HG03469 (cell line): ENCODE results near the gene CFAP52.
"Not testable (repeated sequence)": the region's sequence is repeated elsewhere in the genome, so short reads cannot be mapped to it uniquely, and the experiment has no call there.

Experiments
- ATAC-seq: cut with Tn5 transposase; IDR thresholded peaks from one replicate; pipeline ENCODE4 v1.9.1; 2021; ENCODE audit warnings: mild to moderate bottlenecking, moderate library complexity, moderate number of reproducible peaks; ENCODE audit not compliant: unreplicated experiment

Gene CFAP52, protein sequence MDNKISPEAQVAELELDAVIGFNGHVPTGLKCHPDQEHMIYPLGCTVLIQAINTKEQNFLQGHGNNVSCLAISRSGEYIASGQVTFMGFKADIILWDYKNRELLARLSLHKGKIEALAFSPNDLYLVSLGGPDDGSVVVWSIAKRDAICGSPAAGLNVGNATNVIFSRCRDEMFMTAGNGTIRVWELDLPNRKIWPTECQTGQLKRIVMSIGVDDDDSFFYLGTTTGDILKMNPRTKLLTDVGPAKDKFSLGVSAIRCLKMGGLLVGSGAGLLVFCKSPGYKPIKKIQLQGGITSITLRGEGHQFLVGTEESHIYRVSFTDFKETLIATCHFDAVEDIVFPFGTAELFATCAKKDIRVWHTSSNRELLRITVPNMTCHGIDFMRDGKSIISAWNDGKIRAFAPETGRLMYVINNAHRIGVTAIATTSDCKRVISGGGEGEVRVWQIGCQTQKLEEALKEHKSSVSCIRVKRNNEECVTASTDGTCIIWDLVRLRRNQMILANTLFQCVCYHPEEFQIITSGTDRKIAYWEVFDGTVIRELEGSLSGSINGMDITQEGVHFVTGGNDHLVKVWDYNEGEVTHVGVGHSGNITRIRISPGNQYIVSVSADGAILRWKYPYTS

DNA sequence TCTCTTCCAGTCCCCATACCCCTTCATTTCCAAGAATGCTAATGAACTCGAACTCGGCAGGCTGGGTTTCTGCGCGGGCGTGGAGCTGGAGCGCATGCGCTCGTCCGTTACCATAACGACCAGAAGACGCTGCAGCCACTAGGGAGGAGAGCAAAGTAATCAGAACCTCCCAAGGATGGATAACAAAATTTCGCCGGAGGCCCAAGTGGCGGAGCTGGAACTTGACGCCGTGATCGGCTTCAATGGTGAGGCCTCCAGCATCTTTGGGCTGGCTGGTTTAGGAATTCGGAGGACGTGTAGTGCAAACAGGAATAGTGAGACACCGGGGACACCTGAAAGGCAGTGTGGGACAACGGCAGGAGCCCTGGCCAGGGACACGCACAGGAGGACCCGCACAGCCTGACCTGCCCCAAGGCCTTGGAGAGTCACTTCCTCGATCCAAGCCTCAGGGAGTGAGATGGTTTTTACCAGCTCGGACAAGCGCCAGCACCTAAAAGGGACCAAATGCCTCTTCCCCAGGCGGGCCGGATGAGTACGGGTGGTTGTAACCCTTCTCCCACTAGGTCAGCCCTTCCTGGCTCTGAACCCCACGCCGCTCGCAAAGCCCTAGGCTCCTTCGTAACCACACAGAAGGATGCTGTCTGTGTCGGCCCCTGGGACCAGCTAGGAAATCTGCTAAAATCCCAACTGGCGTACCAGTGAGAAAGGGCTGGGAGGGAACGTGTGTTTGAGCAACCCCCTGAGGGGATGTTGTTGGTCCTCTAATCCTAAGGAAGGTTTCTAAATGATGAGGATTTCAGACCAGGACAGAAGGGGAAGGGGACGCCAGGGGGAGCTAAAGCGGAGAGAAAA, at the start of gene CFAP52:
Gene CFAP52 (plus strand): TSS at position 122 of the 852 bp plus-strand sequence. CDS start 54 bp downstream, at position 176.
- ATAC-seq = no peak

DNA sequence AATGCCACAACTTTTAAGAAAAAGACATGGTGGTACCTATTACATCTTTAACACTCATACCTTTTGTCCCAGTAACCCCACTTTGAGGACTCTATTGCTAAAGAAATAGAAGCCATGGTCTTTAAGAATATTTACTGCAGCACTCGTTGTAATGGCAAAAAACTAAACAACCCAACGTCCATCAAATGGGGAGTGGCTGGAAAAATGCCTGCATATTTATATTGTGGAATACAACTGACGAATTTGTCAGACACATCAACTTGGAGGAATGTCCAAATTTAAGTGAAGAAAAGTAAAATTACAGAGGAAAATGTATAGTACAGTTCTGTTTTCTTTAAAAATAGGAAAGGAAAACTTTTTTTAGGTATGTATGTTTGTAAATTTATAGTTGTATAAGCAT, 48.7 kb upstream of the CFAP52 start:
- no peak for ATAC-seq

DNA sequence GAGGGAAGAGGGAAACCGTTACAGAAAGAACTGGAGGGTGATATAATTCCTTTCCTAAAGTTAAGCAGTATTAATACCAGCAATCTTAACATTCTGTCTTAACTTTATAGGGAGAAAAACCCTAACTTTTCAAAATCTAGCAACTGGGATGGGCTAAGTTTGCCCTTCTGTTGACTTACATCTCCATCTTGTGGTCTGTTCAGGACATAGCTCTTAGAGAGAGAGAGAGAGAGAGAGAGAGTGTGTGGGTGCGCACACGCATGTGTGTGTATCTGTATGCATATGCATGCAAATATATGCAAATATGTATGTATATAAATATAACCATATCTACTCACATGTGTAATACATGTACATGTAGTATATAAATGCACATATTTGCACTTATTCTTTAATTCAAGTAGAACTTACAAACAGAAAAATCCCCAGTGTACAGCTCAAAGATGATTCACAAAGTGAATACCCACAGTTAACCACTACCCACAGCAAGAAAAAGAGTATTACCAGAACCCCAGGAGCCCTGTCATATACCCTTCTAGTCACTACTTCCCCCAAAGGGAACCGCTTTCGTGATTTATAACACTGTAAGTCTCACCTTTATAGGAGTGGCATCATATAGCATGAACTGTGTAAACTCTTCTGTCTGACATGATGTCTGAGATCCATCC, 47.3 kb upstream of the CFAP52 start:
- ATAC-seq = no peak

DNA sequence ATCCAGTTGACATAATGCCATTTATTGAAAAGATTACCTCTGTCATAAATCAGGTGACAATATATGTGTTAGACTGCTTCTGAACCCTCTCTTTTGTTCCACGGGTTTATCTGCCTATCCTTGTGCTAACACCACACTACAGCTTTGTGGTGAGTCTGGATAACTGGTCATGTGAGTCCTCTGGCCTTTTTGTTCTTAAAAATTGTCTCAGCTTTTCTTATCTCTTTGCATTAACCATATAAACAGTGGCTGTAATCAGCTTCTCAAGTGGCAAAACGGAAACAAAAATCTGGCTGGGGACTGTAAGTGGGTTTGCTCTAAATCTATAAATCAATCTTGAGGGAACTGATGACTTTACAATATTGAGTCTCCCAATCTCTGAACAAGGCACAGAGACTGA, 45.4 kb upstream of the CFAP52 start:
- ATAC-seq = no peak

GRCh38 chr17:9532715-9533114, 43.7 kb upstream of the CFAP52 start:
- ATAC-seq = no peak

GRCh38 chr17:9533441-9533840, 43.0 kb upstream of the CFAP52 start:
- no peak for ATAC-seq

DNA sequence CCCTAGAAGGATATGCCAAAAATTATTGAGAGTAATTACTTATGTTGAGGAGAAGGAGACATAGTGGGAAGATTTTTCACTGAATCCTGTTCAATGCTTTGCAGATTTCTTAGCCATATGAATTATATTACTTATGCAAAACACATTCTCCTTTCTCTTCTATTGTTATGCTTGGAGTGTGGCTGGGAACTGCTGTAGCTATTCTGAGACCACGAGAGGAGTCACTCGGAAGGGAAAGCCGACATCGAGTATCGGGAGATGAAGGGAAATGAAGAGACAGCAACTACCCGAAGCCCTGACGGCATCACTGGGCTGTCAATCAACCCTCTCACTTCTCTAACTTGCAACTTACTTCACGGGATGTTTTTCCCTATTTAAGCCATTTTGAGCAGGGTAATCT, 40.4 kb upstream of the CFAP52 start:
- ATAC-seq = no peak

DNA sequence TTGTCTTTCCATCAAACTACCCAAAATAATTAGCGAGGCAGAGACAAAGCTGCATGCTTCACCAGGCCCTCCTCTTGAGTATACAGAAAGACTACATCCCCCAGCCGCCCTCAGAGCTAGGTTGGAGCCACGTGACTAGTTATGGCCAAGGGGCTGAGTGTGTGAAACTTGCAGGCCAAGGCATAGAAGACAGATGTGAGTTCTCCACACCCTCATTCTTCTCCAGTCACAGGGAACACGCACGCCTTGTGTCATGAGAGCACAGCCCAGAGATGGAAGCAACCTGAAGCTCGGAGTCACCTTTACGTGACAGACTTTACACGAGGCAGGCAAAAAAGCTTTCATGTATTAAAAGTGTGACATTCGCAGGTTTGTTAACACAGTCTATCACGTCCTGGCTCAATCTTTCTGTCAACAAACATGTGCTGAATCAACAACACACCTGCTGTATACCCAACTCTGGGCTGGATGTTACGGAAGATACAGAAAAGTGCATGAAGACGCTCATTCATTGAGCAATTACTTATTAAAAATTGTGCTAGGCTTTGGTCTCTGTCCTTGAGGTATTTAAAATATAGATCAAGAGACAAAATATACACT, 39.2 kb upstream of the CFAP52 start:
- no peak for ATAC-seq

- ATAC-seq = no peak
Measured at GRCh38 chr17:9538626-9539025, 37.8 kb upstream of the CFAP52 start.

DNA sequence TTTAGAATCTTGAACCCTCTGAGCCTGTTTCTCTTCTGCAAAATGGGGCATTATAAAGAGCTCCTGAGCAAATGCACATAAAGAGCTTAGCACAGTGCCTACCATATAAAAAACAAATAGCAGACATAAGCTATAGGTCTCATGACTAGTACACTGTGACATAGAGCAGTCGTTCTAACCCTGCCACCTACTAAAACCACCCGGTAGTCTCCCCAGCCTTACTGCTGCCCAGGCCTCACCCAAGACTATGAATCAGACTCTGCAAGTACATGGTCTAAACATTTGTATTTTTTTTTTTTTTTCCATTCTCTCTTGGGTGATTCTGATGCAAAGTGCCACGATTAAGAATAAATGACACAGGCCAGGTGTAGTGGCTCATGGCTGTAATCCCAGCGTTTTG, 34.7 kb upstream of the CFAP52 start:
- ATAC-seq = no peak

DNA sequence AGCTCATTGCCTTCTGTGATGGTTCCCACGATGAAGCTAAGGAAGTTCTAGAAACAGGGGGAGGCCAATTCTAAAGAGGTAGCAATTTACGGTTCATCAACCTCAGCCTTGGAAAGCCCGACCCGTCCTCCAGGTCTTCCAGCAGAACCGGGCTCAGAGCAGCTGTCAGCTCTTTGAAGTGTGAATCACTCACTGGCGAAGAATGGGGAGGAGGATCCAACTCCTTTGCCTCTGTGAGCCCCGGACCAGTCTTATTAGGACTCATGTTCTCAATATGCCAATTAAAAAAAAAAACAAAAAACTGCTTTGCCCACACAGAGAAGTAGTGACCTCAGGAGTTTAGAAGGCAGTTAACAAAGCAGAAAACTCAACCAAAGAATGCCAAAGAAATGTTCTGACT, 32.2 kb upstream of the CFAP52 start:
- ATAC-seq = no peak

GRCh38 chr17:9549215-9549614, 27.2 kb upstream of the CFAP52 start:
- no peak for ATAC-seq

DNA sequence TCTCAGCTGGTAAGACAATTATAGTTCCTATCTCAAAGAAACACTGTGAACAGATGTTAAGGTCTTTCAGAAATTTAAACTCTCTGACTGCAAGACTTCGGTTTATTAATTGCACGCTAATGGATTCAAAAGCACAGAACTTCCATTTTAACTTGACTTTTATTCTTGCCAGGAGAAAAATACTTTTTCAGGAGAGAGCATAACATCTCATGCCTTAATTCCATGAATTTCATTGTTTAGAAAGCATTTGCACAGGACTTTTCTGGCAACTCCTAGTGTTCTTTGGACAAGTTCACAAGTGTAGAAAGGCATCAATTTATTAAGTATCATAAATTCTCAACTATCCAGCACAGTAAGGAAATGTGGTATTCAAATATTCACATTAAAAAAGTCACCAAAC, 23.3 kb upstream of the CFAP52 start:
- no peak for ATAC-seq

- no peak for ATAC-seq
Measured at GRCh38 chr17:9553596-9553995, 22.8 kb upstream of the CFAP52 start.

DNA sequence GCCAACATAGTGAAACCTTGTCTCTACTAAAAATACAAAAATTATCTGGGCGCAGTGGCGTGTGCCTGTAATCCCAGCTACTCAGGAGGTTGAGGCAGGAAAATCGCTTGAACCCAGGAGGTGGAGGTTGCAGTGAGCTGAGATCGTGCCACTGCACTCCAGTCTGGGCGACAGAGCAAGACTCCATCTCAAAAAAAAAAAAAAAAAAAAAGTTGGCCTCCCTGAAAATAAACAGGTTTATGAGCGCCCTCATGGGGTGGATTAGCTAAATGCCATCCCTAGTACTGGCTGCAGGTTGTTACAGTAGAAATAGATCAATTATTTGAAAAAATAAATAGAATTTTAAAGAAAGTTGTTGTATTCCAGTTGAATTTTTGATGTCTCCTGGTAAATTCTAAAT, 21.7 kb upstream of the CFAP52 start:
- not testable (repeated sequence) for ATAC-seq

DNA sequence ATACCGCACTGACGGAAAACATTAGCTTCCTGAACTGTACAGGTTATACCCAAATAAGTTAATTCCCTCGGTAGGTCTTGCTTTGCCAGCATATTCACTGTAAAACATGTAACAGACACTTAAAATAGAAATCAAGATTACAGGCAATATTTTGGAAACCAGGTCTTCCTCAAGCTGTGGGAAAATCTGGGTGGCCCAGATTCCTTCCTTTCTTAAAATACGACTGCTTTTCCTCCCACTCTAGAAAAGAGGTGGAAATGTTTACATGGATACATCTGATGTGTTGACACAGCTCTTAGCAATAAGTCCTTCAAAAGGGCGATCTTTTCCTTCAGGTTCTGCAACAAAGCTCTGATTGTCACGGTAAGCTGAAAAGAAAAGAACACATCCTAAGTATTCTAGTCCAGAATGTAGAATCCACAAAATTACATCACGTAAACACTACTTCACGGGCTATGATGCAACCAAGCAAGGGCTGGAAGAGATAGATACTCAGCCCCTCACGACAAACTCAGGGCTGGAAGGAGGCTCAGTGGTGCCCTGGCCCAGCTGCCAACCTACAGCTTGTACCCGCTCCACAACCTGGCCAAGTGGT, 19.2 kb upstream of the CFAP52 start:
- no peak for ATAC-seq

GRCh38 chr17:9557857-9558256, 18.6 kb upstream of the CFAP52 start:
- ATAC-seq = no peak

DNA sequence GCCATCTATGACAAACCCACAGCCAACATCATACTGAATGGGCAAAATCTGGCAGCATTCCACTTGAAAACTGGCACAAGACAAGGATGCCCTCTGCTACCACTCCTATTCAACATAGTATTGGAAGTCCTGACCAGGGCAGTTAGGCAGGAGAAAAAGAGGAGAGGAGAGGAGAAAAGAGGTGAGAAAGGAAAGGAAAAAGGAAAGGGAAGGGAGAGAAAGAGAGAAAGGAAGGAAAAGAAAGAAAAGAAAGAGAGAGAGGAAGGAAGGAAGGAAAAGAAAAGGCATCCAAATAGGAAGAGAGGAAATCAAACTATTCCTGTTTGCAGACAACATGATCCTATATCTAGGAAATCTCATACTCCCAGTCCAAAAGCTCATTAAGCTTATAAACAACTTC, 12.3 kb upstream of the CFAP52 start:
- ATAC-seq = no peak

DNA sequence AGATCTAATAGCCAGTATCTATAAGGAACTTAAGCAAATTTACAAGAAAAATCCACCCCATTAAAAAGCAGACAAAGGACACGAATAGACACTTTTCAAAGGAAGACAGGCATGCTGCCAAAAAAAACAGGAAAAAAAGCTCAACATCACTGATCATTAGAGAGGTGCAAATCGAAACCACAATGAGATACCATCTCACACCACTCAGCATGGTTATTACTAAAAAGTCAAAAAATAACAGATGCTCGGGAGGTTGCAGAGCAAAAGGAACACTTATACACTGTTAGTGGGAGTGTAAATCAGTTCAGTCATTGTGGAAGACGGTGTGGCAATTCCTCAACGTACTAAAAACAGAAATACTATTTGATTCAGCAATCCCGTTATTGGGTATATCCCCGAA, 10.4 kb upstream of the CFAP52 start:
- no peak for ATAC-seq

- not testable (repeated sequence) for ATAC-seq
Measured at GRCh38 chr17:9566739-9567138, 9.7 kb upstream of the CFAP52 start.
